GM12873 (cell line): ENCODE results near the gene LTBP2.

Experiments used
- CTCF ChIP-seq: IDR thresholded peaks from 2 replicates; pipeline ENCODE4 v1.5.1; 2012; ENCODE audit warnings: low read depth, mild to moderate bottlenecking, moderate library complexity, low read length, control low read depth; ENCODE audit not compliant: insufficient read depth; ENCODE audit errors: missing control alignments

LTBP2 gene

GRCh38 chr14:74572726-74573301 is 39.2 kb downstream of the LTBP2 start:
- no peak for TF ChIP-seq CTCF

GRCh38 chr14:74571901-74572725 is 39.9 kb downstream of the LTBP2 start:
- no peak for TF ChIP-seq CTCF

GRCh38 chr14:74571441-74571841 is 40.6 kb downstream of the LTBP2 start:
- TF ChIP-seq CTCF = no peak

GRCh38 chr14:74570696-74571095 is 41.3 kb downstream of the LTBP2 start:
- TF ChIP-seq CTCF = no peak

GRCh38 chr14:74569806-74570591 is 42.0 kb downstream of the LTBP2 start:
- no peak for TF ChIP-seq CTCF

- no peak for TF ChIP-seq CTCF
Measured at GRCh38 chr14:74569387-74569786, 42.6 kb downstream of the LTBP2 start.

GRCh38 chr14:74568911-74569310 is 43.1 kb downstream of the LTBP2 start:
- no peak for TF ChIP-seq CTCF
